HepG2 (cell line): ENCODE data around the gene CTCF. TPM values are rescaled to one million over a fixed set of nuclear protein-coding genes. Genes with fewer than 3 reads are reported as not detected.

Experiments used
- ARID2 ChIP-seq: sonication (generic); formaldehyde crosslinking; IDR thresholded peaks from 2 replicates; pipeline ENCODE4 v1.8.1; 2022; ENCODE audit warnings: mild to moderate bottlenecking, missing genetic modification reagents, borderline replicate concordance
- GPBP1L1 ChIP-seq: sonication (generic); formaldehyde crosslinking; IDR thresholded peaks from 2 replicates; pipeline ENCODE4 v1.5.0; 2020; ENCODE audit warnings: mild to moderate bottlenecking, missing genetic modification reagents
- HNRNPK ChIP-seq: fragments of 200-400 bp; formaldehyde crosslinking; IDR thresholded peaks from 2 replicates; pipeline ENCODE4 v1.6.1; 2018; ENCODE audit warnings: low read length, low read depth, moderate library complexity, mild to moderate bottlenecking; ENCODE audit not compliant: poor library complexity, severe bottlenecking
- JUND ChIP-seq: sonication (generic); formaldehyde crosslinking; IDR thresholded peaks from 2 replicates; pipeline ENCODE4 v1.8.0; 2022; ENCODE audit warnings: mild to moderate bottlenecking, missing genetic modification reagents
- KDM2A ChIP-seq: sonication (generic); formaldehyde crosslinking; IDR thresholded peaks from 2 replicates; pipeline ENCODE4 v1.4.0; 2020; ENCODE audit warnings: low read depth, missing genetic modification reagents, borderline replicate concordance
- KDM3A ChIP-seq: IDR thresholded peaks from 2 replicates; pipeline ENCODE4 v1.6.1; 2018; ENCODE audit warnings: low read depth, missing compliant biosample characterization
- MTA3 ChIP-seq: sonication (generic); formaldehyde crosslinking; IDR thresholded peaks from 2 replicates; pipeline ENCODE4 v1.4.0; 2020; ENCODE audit warnings: missing genetic modification reagents
- MXI1 ChIP-seq: IDR thresholded peaks from 3 replicates; pipeline ENCODE4 v1.6.1; 2012; ENCODE audit warnings: low read depth, low read length, inconsistent platforms, borderline replicate concordance
- NFYC ChIP-seq: IDR thresholded peaks from 2 replicates; pipeline ENCODE4 v1.6.1; 2016; ENCODE audit warnings: missing genetic modification reagents, missing compliant biosample characterization
- NPAS2 ChIP-seq: sonication (generic); formaldehyde crosslinking; IDR thresholded peaks from 2 replicates; pipeline ENCODE4 v1.8.0; 2022; ENCODE audit warnings: mild to moderate bottlenecking, missing genetic modification reagents, borderline replicate concordance
- NR1H2 ChIP-seq: sonication (generic); formaldehyde crosslinking; IDR thresholded peaks from 2 replicates; pipeline ENCODE4 v1.8.1; 2022; ENCODE audit warnings: low read depth, missing genetic modification reagents, borderline replicate concordance
- PAX8 ChIP-seq: sonication (generic); formaldehyde crosslinking; IDR thresholded peaks from 2 replicates; pipeline ENCODE4 v1.8.0; 2022; ENCODE audit warnings: mild to moderate bottlenecking, missing genetic modification reagents, borderline replicate concordance
- PBX2 ChIP-seq: IDR thresholded peaks from 2 replicates; pipeline ENCODE4 v1.6.1; 2016; ENCODE audit warnings: control low read depth
- POLR2A ChIP-seq, 2 experiments: IDR thresholded peaks; 2 replicates each; pipeline ENCODE4 v1.6.1; 2011; ENCODE audit warnings: low read depth in 2 of 2, low read length in 2 of 2, mild to moderate bottlenecking in 1 of 2, moderate library complexity in 1 of 2; ENCODE audit not compliant: insufficient read depth in 1 of 2
- SMAD3 ChIP-seq: sonication (generic); formaldehyde crosslinking; IDR thresholded peaks from 2 replicates; pipeline ENCODE4 v1.4.0; 2020; ENCODE audit warnings: missing genetic modification reagents
- SMARCC2 ChIP-seq: fragments of 450-650 bp; IDR thresholded peaks from 2 replicates; pipeline ENCODE4 v1.6.1; 2017; ENCODE audit warnings: antibody characterized with exemption, mild to moderate bottlenecking
- SOX5 ChIP-seq: IDR thresholded peaks from 2 replicates; pipeline ENCODE4 v1.6.1; 2016; ENCODE audit warnings: borderline replicate concordance
- SRY ChIP-seq: sonication (generic); formaldehyde crosslinking; IDR thresholded peaks from 2 replicates; pipeline ENCODE4 v1.8.0; 2022; ENCODE audit warnings: mild to moderate bottlenecking, missing genetic modification reagents
- ZBTB20 ChIP-seq: sonication (generic); formaldehyde crosslinking; IDR thresholded peaks from 2 replicates; pipeline ENCODE4 v1.8.1; 2023; ENCODE audit warnings: missing genetic modification reagents, low read depth, mild to moderate bottlenecking, borderline replicate concordance
- ZBTB8A ChIP-seq: sonication (generic); formaldehyde crosslinking; IDR thresholded peaks from 2 replicates; pipeline ENCODE4 v1.4.0; 2020; ENCODE audit warnings: mild to moderate bottlenecking, low read depth, missing genetic modification reagents, borderline replicate concordance
- ZFP62 ChIP-seq: sonication (generic); formaldehyde crosslinking; IDR thresholded peaks from 2 replicates; pipeline ENCODE4 v1.4.0; 2020; ENCODE audit warnings: missing genetic modification reagents
- ZIK1 ChIP-seq: sonication (generic); formaldehyde crosslinking; IDR thresholded peaks from 2 replicates; pipeline ENCODE4 v1.5.0; 2020; ENCODE audit warnings: mild to moderate bottlenecking, low read depth, missing genetic modification reagents, borderline replicate concordance
- ZKSCAN8 ChIP-seq: IDR thresholded peaks from 2 replicates; pipeline ENCODE4 v1.6.1; 2016; ENCODE audit warnings: borderline replicate concordance, missing genetic modification reagents, missing compliant biosample characterization
- ZNF17 ChIP-seq: sonication (generic); formaldehyde crosslinking; IDR thresholded peaks from 2 replicates; pipeline ENCODE4 v1.5.0; 2020; ENCODE audit warnings: mild to moderate bottlenecking, missing genetic modification reagents
- ZNF205 ChIP-seq: IDR thresholded peaks from 2 replicates; pipeline ENCODE4 v1.6.1; 2018; ENCODE audit warnings: missing biosample characterization, missing genetic modification reagents
- ZNF230 ChIP-seq: sonication (generic); formaldehyde crosslinking; IDR thresholded peaks from 2 replicates; pipeline ENCODE4 v1.4.0; 2020; ENCODE audit warnings: mild to moderate bottlenecking, missing genetic modification reagents
- ZNF276 ChIP-seq: sonication (generic); formaldehyde crosslinking; IDR thresholded peaks from 2 replicates; pipeline ENCODE4 v1.4.0; 2020; ENCODE audit warnings: mild to moderate bottlenecking, low read depth, missing genetic modification reagents
- polyA plus RNA-seq, 8 experiments: library from polyadenylated mRNA; depleted of rRNA in 3 of 8; stranded (reverse) in 7 of 8; unstranded in 1 of 8; fragments of >200 nt; fragmentation: Illumina TruSeq in 4 of 8; extraction: Trizol in 4 of 8; gene quantifications; 2 replicates each; pipeline versions ENCODE4 v1.2.1 to v1.2.3, GENCODE V29; 2011 to 2016; ENCODE audit warnings: low read depth in 4 of 8, missing spikeins in 1 of 8, mixed read lengths in 1 of 8; ENCODE audit not compliant: insufficient read depth in 1 of 8
- total RNA-seq, 5 experiments: library from RNA; depleted of rRNA; stranded (reverse); fragments of >200 nt; fragmentation: Illumina TruSeq; extraction: Trizol; gene quantifications; 2 replicates each; pipeline ENCODE4 v1.2.3, GENCODE V29; 2016; ENCODE audit warnings: low read depth in 1 of 5

The CTCF gene
- total and polyA plus RNA-seq, 2 of the 13 experiments (the other 11 are each of a cell fraction or from before 2014, with no cell fraction given), result 19.5 to 37.5 TPM

GRCh38 chr16:67645397-67646121 lies 83.2 kb downstream of the CTCF start (continued):
- TF ChIP-seq GPBP1L1 (CRISPR knock-in tag) (no peak), NR1H2 (CRISPR knock-in tag) (no peak), PAX8 (CRISPR knock-in tag) (no peak), ZKSCAN8 (no peak), MTA3 (CRISPR knock-in tag) (no peak), NPAS2 (CRISPR knock-in tag) (no peak), HNRNPK (no peak), ARID2 (CRISPR knock-in tag) (no peak), KDM2A (CRISPR knock-in tag) (0 out of 2 replicates have a peak, but pooled peaks have one; percentile 31), ZNF205 (CRISPR knock-in tag) (no peak), POLR2A (IDR thresholded peaks at IDR 0.05; ENCODE audit: insufficient read depth in 1 of 2, low read depth in 2 of 2, low read length in 2 of 2) (no peak), ZBTB20 (CRISPR knock-in tag) (no peak), KDM3A (CRISPR knock-in tag) (no peak), ZFP62 (no peak), SMARCC2 (no peak), NFYC (CRISPR knock-in tag) (no peak), ZNF17 (CRISPR knock-in tag) (no peak), ZBTB8A (CRISPR knock-in tag) (no peak), JUND (CRISPR knock-in tag) (no peak), SRY (no peak), ZNF230 (CRISPR knock-in tag) (no peak), PBX2 (CRISPR knock-in tag) (no peak), MXI1 (0 out of 3 replicates have a peak, but pooled peaks have one; percentile 3), SOX5 (CRISPR knock-in tag) (no peak), SMAD3 (no peak), ZIK1 (no peak), ZNF276 (CRISPR knock-in tag) (no peak)
